ENCODE measurements around the gene MLF2. TPM values are rescaled to one million over a fixed set of nuclear protein-coding genes. Genes with fewer than 3 reads are reported as not detected.
A peak's percentile ranks its signal among the peaks of the same experiment; 100 is the strongest.

The MLF2 gene
- total RNA-seq, 1 donor from 2014 or later = 102 TPM

- H3K36me3 Mint-ChIP-seq (ENCODE audit: low read depth) = peaks cover 42% of the 10 kb centered on the region
- H3K27ac Mint-ChIP-seq = no peak overlapping the region
- no peak for DNase-seq
- ChIA-PET CTCF (interaction anchor here (0.8 to 1.8 kb wide), 2 partner anchors 9 to 147 kb away, joined by 3 to 4 read pairs; no protein-coding TSS in a partner anchor), POLR2A (interaction anchor here (2.2 to 3.8 kb wide), 5 partner anchors 28 to 212 kb away, joined by 17 to 232 read pairs (median 76); partner anchors contain the start of genes CHD4, MLF2 and ZNF384)
- peaks cover 25% of the 10 kb centered on the region for H3K4me1 Mint-ChIP-seq
- no peak overlapping the region for H3K4me3 Mint-ChIP-seq
- no peaks in the 10 kb centered on the region for H3K9me3 Mint-ChIP-seq
- intact Hi-C loops (cut with micrococcal nuclease) = loop anchor here (2.0 kb wide), 1 partner anchor 29 kb away; no protein-coding TSS in a partner anchor
- H3K27me3 Mint-ChIP-seq = no peaks in the 10 kb centered on the region
- TF ChIP-seq, protein P1, sequence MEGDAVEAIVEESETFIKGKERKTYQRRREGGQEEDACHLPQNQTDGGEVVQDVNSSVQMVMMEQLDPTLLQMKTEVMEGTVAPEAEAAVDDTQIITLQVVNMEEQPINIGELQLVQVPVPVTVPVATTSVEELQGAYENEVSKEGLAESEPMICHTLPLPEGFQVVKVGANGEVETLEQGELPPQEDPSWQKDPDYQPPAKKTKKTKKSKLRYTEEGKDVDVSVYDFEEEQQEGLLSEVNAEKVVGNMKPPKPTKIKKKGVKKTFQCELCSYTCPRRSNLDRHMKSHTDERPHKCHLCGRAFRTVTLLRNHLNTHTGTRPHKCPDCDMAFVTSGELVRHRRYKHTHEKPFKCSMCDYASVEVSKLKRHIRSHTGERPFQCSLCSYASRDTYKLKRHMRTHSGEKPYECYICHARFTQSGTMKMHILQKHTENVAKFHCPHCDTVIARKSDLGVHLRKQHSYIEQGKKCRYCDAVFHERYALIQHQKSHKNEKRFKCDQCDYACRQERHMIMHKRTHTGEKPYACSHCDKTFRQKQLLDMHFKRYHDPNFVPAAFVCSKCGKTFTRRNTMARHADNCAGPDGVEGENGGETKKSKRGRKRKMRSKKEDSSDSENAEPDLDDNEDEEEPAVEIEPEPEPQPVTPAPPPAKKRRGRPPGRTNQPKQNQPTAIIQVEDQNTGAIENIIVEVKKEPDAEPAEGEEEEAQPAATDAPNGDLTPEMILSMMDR (IDR thresholded peaks at IDR 0.05) = no peak
- ATAC-seq (ENCODE audit: low read depth) = no peak
Measured at GRCh38 chr12:6725350-6725749, 27.6 kb downstream of the MLF2 start.

DNA sequence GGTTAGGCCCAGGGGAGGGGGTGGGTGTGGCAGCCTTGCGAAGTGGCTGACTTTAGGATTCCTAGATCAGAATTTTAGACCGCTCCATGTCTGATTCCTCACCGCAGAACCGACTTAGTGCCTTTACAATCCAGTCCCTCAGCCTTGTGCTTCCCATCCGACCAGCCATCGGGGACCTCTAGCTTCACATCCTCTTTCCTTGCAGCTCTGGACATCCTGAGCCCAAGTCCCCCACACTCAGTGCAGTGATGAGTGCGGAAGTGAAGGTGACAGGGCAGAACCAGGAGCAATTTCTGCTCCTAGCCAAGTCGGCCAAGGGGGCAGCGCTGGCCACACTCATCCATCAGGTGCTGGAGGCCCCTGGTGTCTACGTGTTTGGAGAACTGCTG lies 28.5 kb downstream of the MLF2 start:
- CTCF ChIA-PET = interaction anchor here (1.0 to 2.6 kb wide), 9 partner anchors 10 to 198 kb away, joined by 4 to 13 read pairs (median 4); partner anchors contain the start of genes MLF2 and ZNF384
- H3K36me3 Mint-ChIP-seq (ENCODE audit: low read depth) = peaks cover 32% of the 10 kb centered on the region

DNA sequence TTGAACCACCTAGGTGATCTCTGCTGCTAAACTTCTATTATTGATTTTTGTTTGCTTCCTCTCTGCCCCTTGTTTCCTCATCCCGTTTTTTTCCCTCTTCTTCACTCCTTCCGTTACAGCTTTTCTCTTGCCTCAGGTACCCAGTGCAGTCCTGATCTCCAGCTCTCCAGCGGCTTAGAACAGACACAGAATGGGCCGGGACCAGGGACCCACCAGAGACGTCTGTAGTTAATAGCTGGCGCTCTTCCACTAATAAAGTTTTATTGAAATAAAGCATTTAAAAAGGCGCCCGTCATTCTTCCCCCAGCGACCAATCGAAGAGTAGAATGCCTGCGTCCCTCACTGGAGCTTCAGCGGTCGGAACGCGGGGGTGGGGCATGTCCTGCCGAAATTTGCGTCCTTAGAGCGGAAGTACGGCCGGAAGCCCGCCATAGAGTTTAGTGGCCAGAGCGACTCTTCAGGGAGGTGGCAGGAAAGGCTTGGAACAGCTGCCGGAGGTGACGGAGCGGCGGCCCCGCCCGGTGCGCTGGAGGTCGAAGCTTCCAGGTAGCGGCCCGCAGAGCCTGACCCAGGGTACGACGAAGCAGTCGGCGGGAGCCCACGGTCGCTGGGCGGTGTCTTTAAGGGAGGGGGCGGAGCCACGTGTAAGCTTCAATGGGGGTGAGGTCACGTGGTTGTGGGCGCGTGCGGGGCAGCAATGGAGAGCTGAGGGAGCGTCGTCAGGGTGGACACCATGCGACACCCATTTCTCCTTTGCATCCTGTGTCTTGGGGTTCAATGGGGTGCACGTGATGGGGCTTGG lies 29.1 kb downstream of the MLF2 start, which contains the start of gene COPS7A:
COPS7A (plus strand) TSS at position 440 of the 802 bp plus-strand sequence. CDS start 611 bp downstream, outside the sequence.
- no peaks in the 10 kb centered on the region for H3K9me3 Mint-ChIP-seq

More for the DNA sequence above, 28.5 kb downstream of the MLF2 start:
- Mint-ChIP-seq H3K27ac (peak overlapping the region; percentile 96), H3K4me3 (peak overlapping the region; percentile 89), H3K9me3 (no peaks in the 10 kb centered on the region), H3K4me1 (peaks cover 19% of the 10 kb centered on the region), H3K27me3 (no peaks in the 10 kb centered on the region)
- intact Hi-C loops (cut with micrococcal nuclease) = loop anchor here (1.0 to 2.0 kb wide), 9 partner anchors 21 to 246 kb away; partner anchors contain the start of genes CHD4, EMG1, ING4 and MLF2
- TF ChIP-seq, protein P1 (IDR thresholded peaks at IDR 0.05) = no peak
- DNase-seq (no peak), ATAC-seq (ENCODE audit: low read depth) (peak; percentile 22)
- POLR2A ChIA-PET = interaction anchor here (0.6 to 3.8 kb wide), 37 partner anchors 12 to 1242 kb away, joined by 3 to 232 read pairs (median 6); partner anchors contain the start of genes C12orf57, CDCA3, CHD4 and GAPDH

GRCh38 chr12:6722863-6723262 lies 30.1 kb downstream of the MLF2 start:
- ChIA-PET CTCF (interaction anchor here (0.9 to 2.6 kb wide), 5 partner anchors 23 to 44 kb away, joined by 3 to 12 read pairs (median 5); no protein-coding TSS in a partner anchor), POLR2A (interaction anchor here (0.6 to 3.8 kb wide), 15 partner anchors 14 to 248 kb away, joined by 3 to 232 read pairs (median 13); partner anchors contain the start of genes C12orf57, CDCA3, CHD4 and GAPDH)
- intact Hi-C loops (cut with micrococcal nuclease) = loop anchor here (1.0 to 2.0 kb wide), 2 partner anchors 14 to 466 kb away; partner anchors contain the start of gene PEX5
- ATAC-seq (ENCODE audit: low read depth) (no peak), DNase-seq (no peak)
- TF ChIP-seq, protein P1 (IDR thresholded peaks at IDR 0.05) = no peak
- H3K4me3 Mint-ChIP-seq = no peak overlapping the region
- peaks cover 17% of the 10 kb centered on the region for H3K36me3 Mint-ChIP-seq (ENCODE audit: low read depth)
- H3K4me1 Mint-ChIP-seq = peaks cover 19% of the 10 kb centered on the region
- H3K27ac Mint-ChIP-seq = no peak overlapping the region
- H3K9me3 Mint-ChIP-seq = no peaks in the 10 kb centered on the region
- no peaks in the 10 kb centered on the region for H3K27me3 Mint-ChIP-seq

More for the DNA sequence above, 29.1 kb downstream of the MLF2 start, which contains the start of gene COPS7A:
- H3K36me3 Mint-ChIP-seq (ENCODE audit: low read depth) = peaks cover 26% of the 10 kb centered on the region
- CTCF ChIA-PET = interaction anchor here (0.9 to 2.6 kb wide), 12 partner anchors 10 to 199 kb away, joined by 3 to 13 read pairs (median 4); partner anchors contain the start of genes MLF2 and ZNF384
- intact Hi-C loops (cut with micrococcal nuclease) = loop anchor here (1.0 to 2.0 kb wide), 11 partner anchors 15 to 465 kb away; partner anchors contain the start of genes CHD4, EMG1, ING4 and MLF2
- ATAC-seq (ENCODE audit: low read depth) (peak; percentile 93), DNase-seq (peak; percentile 92)
- H3K4me1 Mint-ChIP-seq = peaks cover 19% of the 10 kb centered on the region
- TF ChIP-seq, protein P1 (IDR thresholded peaks at IDR 0.05) = no peak
- POLR2A ChIA-PET = interaction anchor here (0.6 to 3.8 kb wide), 44 partner anchors 13 to 1243 kb away, joined by 3 to 232 read pairs (median 6); partner anchors contain the start of genes C12orf57, CDCA3, CHD4 and GAPDH
- no peaks in the 10 kb centered on the region for H3K27me3 Mint-ChIP-seq
- peak within 1 kb of the TSS; percentile 89 for H3K4me3 Mint-ChIP-seq
- H3K27ac Mint-ChIP-seq = peak within 1 kb of the TSS; percentile 96
